ENCODE results near the gene NPW. TPM values are rescaled to one million over a fixed set of nuclear protein-coding genes. Genes with fewer than 3 reads are reported as not detected.

Gene NPW
- total RNA-seq, 1 donor: 1.3 TPM

GRCh38 chr16:2063861-2064260, 44.3 kb downstream of the NPW start:
- no peak for TF ChIP-seq CTCF (IDR thresholded peaks at IDR 0.05; ENCODE audit: insufficient read depth, low read depth, low read length)
- DNase-seq (ENCODE audit: low read depth): no peak

GRCh38 chr16:2064368-2064945, 44.9 kb downstream of the NPW start:
- TF ChIP-seq CTCF (IDR thresholded peaks at IDR 0.05; ENCODE audit: insufficient read depth, low read depth, low read length): no peak
- no peak for DNase-seq (ENCODE audit: low read depth)
- no peak overlapping the region for H3K4me3 ChIP-seq (ENCODE audit: low read depth, low read length)

More at GRCh38 chr16:2063861-2064260, 44.3 kb downstream of the NPW start:
- no peak overlapping the region for H3K4me3 ChIP-seq (ENCODE audit: low read depth, low read length)

GRCh38 chr16:2066139-2066538, 46.6 kb downstream of the NPW start:
- no peak for DNase-seq (ENCODE audit: low read depth)
- TF ChIP-seq CTCF (IDR thresholded peaks at IDR 0.05; ENCODE audit: insufficient read depth, low read depth, low read length): no peak
- no peak overlapping the region for H3K4me3 ChIP-seq (ENCODE audit: low read depth, low read length)

Small RNA genes lying within 50 kb of the gene (small RNA-seq; reads per million reads assigned to genes)
- gene AC005363.2 (not detected), gene RN7SL219P (not detected)

Other genes with a start within 250 kb of the NPW start
- 41.2 and 63.9 TPM in 2 replicates for gene NME3, start 248.2 kb upstream of the NPW start, total RNA-seq
- 13.9 and 15.5 TPM in 2 replicates for gene EME2, start 247.0 kb upstream of the NPW start, total RNA-seq
- 52.7 and 67.0 TPM in 2 replicates for gene MRPS34, start 246.7 kb upstream of the NPW start, total RNA-seq
- gene SPSB3, start 237.2 kb upstream of the NPW start, total RNA-seq: 20.3 and 25.5 TPM in 2 replicates
- 54.8 and 78.0 TPM in 2 replicates for gene NUBP2, start 236.8 kb upstream of the NPW start, total RNA-seq
- gene IGFALS, start 226.1 kb upstream of the NPW start, total RNA-seq: under 0.01 TPM in 1 of 2 replicates, not detected in the other
- gene HAGH, start 193.0 kb upstream of the NPW start, total RNA-seq: 22.5 and 24.6 TPM in 2 replicates
- 51.8 and 63.8 TPM in 2 replicates for gene FAHD1, start 192.6 kb upstream of the NPW start, total RNA-seq
- gene MEIOB, start 147.6 kb upstream of the NPW start, total RNA-seq: under 0.01 TPM in 1 of 2 replicates, not detected in the other
- gene HS3ST6, start 101.4 kb upstream of the NPW start, total RNA-seq: not detected in 2 replicates
- 14.2 and 16.4 TPM in 2 replicates for gene MSRB1, start 76.6 kb upstream of the NPW start, total RNA-seq
- gene RPL3L, start 65.1 kb upstream of the NPW start, total RNA-seq: not detected in 2 replicates
- 87.2 and 156 TPM in 2 replicates for gene NDUFB10, start 60.2 kb upstream of the NPW start, total RNA-seq
- gene RPS2, start 55.0 kb upstream of the NPW start, total RNA-seq: 1,294 and 1,994 TPM in 2 replicates
- gene RNF151, start 52.9 kb upstream of the NPW start, total RNA-seq: not detected in 2 replicates
- gene TBL3, start 47.7 kb upstream of the NPW start, total RNA-seq: 28.5 and 39.0 TPM in 2 replicates
- gene NOXO1, start 38.3 kb upstream of the NPW start, total RNA-seq: 0.43 TPM in 1 of 2 replicates, not detected in the other
- 9.5 and 13.9 TPM in 2 replicates for gene GFER, start 35.6 kb upstream of the NPW start, total RNA-seq
- 1.6 and 2.6 TPM in 2 replicates for gene SYNGR3, start 29.8 kb upstream of the NPW start, total RNA-seq
- gene ZNF598, start 10.0 kb upstream of the NPW start, total RNA-seq: 23.5 and 27.6 TPM in 2 replicates
- gene NHERF2, start 7.1 kb downstream of the NPW start, total RNA-seq: 52.7 and 59.3 TPM in 2 replicates
- gene NTHL1, start 28.0 kb downstream of the NPW start, total RNA-seq: 25.5 and 31.9 TPM in 2 replicates
- 62.6 and 69.9 TPM in 2 replicates for gene TSC2, start 28.2 kb downstream of the NPW start, total RNA-seq
- 139 and 191 TPM in 2 replicates for gene PKD1, start 116.1 kb downstream of the NPW start, total RNA-seq
- 0.97 and 1.3 TPM in 2 replicates for gene RAB26, start 128.8 kb downstream of the NPW start, total RNA-seq
- 52.2 and 62.6 TPM in 2 replicates for gene TRAF7, start 136.0 kb downstream of the NPW start, total RNA-seq
- under 0.01 and 0.86 TPM in 2 replicates for gene CASKIN1, start 176.8 kb downstream of the NPW start, total RNA-seq
- 18.4 and 24.2 TPM in 2 replicates for gene MLST8, start 185.7 kb downstream of the NPW start, total RNA-seq
- gene BRICD5, start 191.1 kb downstream of the NPW start, total RNA-seq: 1.6 and 1.7 TPM in 2 replicates
- 20.3 TPM in 2 replicates for gene PGP, start 195.1 kb downstream of the NPW start, total RNA-seq
- 25.9 and 32.5 TPM in 2 replicates for gene E4F1, start 203.8 kb downstream of the NPW start, total RNA-seq
- gene DNASE1L2, start 216.7 kb downstream of the NPW start, total RNA-seq: 0.64 and 0.86 TPM in 2 replicates
- gene ECI1, start 231.8 kb downstream of the NPW start, total RNA-seq: 40.2 and 50.9 TPM in 2 replicates
- 85.7 and 95.0 TPM in 2 replicates for gene RNPS1, start 248.3 kb downstream of the NPW start, total RNA-seq

Measured in fibroblast of villous mesenchyme (primary cell).